Ishikawa (cell line): ENCODE data around the gene TCP11.

Experiments
- EP300 ChIP-seq: IDR thresholded peaks from 2 replicates; pipeline ENCODE4 v1.6.1; 2012; ENCODE audit warnings: borderline replicate concordance
- FOXM1 ChIP-seq: IDR thresholded peaks from 2 replicates; pipeline ENCODE4 v1.6.1; 2012; ENCODE audit warnings: low read depth, borderline replicate concordance
- REST ChIP-seq: IDR thresholded peaks from 2 replicates; pipeline ENCODE4 v1.6.1; 2012; ENCODE audit warnings: low read depth, mild to moderate bottlenecking
- TEAD4 ChIP-seq: IDR thresholded peaks from 2 replicates; pipeline ENCODE4 v1.6.1; 2012
- USF1 ChIP-seq: IDR thresholded peaks from 2 replicates; pipeline ENCODE4 v1.6.1; 2012
- YY1 ChIP-seq: IDR thresholded peaks from 2 replicates; pipeline ENCODE4 v1.6.1; 2012; ENCODE audit warnings: low read depth

GRCh38 chr6:35154947-35155346 lies 13.8 kb upstream of the TCP11 start:
- no peak for TF ChIP-seq YY1
- TF ChIP-seq FOXM1, result no peak
- no peak for TF ChIP-seq TEAD4
- no peak for TF ChIP-seq REST
- TF ChIP-seq USF1, result no peak
- TF ChIP-seq EP300, result no peak
